HG03342 (cell line): Measurements from ENCODE around the gene BCAS4.
A peak's percentile ranks its signal among the peaks of the same experiment; 100 is the strongest.
"Not testable (repeated sequence)": the region's sequence is repeated elsewhere in the genome, so short reads cannot be mapped to it uniquely, and the experiment has no call there.

Experiments used
- ATAC-seq: cut with Tn5 transposase; IDR thresholded peaks from one replicate; pipeline ENCODE4 v1.9.1; 2021; ENCODE audit warnings: mild to moderate bottlenecking, moderate library complexity; ENCODE audit not compliant: unreplicated experiment

Gene BCAS4

GRCh38 chr20:50794846-50795634 lies at the start of gene BCAS4:
Gene BCAS4 (plus strand): TSS chr20:50795061. CDS start chr20:50795084, 23 bp downstream.
- peak; percentile 57 for ATAC-seq

- no peak for ATAC-seq
Observed at GRCh38 chr20:50745634-50746137, 49.2 kb upstream of the BCAS4 start.

GRCh38 chr20:50746138-50746940 lies 48.5 kb upstream of the BCAS4 start:
- ATAC-seq: no peak

- no peak for ATAC-seq
Observed at GRCh38 chr20:50747275-50747674, 47.6 kb upstream of the BCAS4 start.

GRCh38 chr20:50750145-50750671 lies 44.7 kb upstream of the BCAS4 start:
- ATAC-seq: no peak

GRCh38 chr20:50753152-50753551 lies 41.7 kb upstream of the BCAS4 start:
- no peak for ATAC-seq

- no peak for ATAC-seq
Observed at GRCh38 chr20:50754420-50754819, 40.4 kb upstream of the BCAS4 start.

GRCh38 chr20:50756447-50756846 lies 38.4 kb upstream of the BCAS4 start:
- no peak for ATAC-seq

- no peak for ATAC-seq
Observed at GRCh38 chr20:50758469-50758868, 36.4 kb upstream of the BCAS4 start.

GRCh38 chr20:50758992-50759391 lies 35.9 kb upstream of the BCAS4 start:
- no peak for ATAC-seq

- no peak for ATAC-seq
Observed at GRCh38 chr20:50759678-50760077, 35.2 kb upstream of the BCAS4 start.

GRCh38 chr20:50762045-50762422 lies 32.8 kb upstream of the BCAS4 start:
- ATAC-seq: no peak

GRCh38 chr20:50762435-50763220 lies 32.2 kb upstream of the BCAS4 start:
- ATAC-seq: no peak

- not testable (repeated sequence) for ATAC-seq
Observed at GRCh38 chr20:50763550-50764458, 31.1 kb upstream of the BCAS4 start.

GRCh38 chr20:50765251-50765650 lies 29.6 kb upstream of the BCAS4 start:
- not testable (repeated sequence) for ATAC-seq

GRCh38 chr20:50765674-50766073 lies 29.2 kb upstream of the BCAS4 start:
- ATAC-seq: no peak

GRCh38 chr20:50766955-50767809 lies 27.7 kb upstream of the BCAS4 start:
- not testable (repeated sequence) for ATAC-seq

- ATAC-seq: not testable (repeated sequence)
Observed at GRCh38 chr20:50768991-50769390, 25.9 kb upstream of the BCAS4 start.

- ATAC-seq: not testable (repeated sequence)
Observed at GRCh38 chr20:50769551-50770085, 25.2 kb upstream of the BCAS4 start.
